Hepatic stellate cell (primary cell): ENCODE data around the gene TMEM38A.
A peak's percentile ranks its signal among the peaks of the same experiment; 100 is the strongest.
"Not testable (repeated sequence)": the region's sequence is repeated elsewhere in the genome, so short reads cannot be mapped to it uniquely, and the experiment has no call there.

Experiments used
- DNase-seq: peaks from one replicate; pipeline ENCODE4 v3.0.0; 2011; ENCODE audit warnings: low spot score

The TMEM38A gene

GRCh38 chr19:16677055-16677454, 16.1 kb downstream of the TMEM38A start:
- DNase-seq = no peak

- no peak for DNase-seq
Observed at GRCh38 chr19:16678498-16678897, 17.6 kb downstream of the TMEM38A start.

- no peak for DNase-seq
Observed at GRCh38 chr19:16679811-16680210, 18.9 kb downstream of the TMEM38A start.

GRCh38 chr19:16682539-16682938, 21.6 kb downstream of the TMEM38A start:
- no peak for DNase-seq

GRCh38 chr19:16684216-16684615, 23.3 kb downstream of the TMEM38A start:
- no peak for DNase-seq

GRCh38 chr19:16688084-16688483, 27.1 kb downstream of the TMEM38A start:
- no peak for DNase-seq

- no peak for DNase-seq
Observed at GRCh38 chr19:16698914-16699313, 38.0 kb downstream of the TMEM38A start.

GRCh38 chr19:16702123-16702522, 41.2 kb downstream of the TMEM38A start:
- no peak for DNase-seq

- DNase-seq = no peak
Observed at GRCh38 chr19:16703677-16704076, 42.7 kb downstream of the TMEM38A start.

- DNase-seq = not testable (repeated sequence)
Observed at GRCh38 chr19:16710870-16711269, 49.9 kb downstream of the TMEM38A start.

- DNase-seq = not testable (repeated sequence)
Observed at GRCh38 chr19:16712295-16712694, 51.4 kb downstream of the TMEM38A start.

GRCh38 chr19:16714702-16715287, 53.9 kb downstream of the TMEM38A start:
- DNase-seq = peak; percentile 37

GRCh38 chr19:16715611-16716010, 54.7 kb downstream of the TMEM38A start:
- no peak for DNase-seq

- no peak for DNase-seq
Observed at GRCh38 chr19:16721051-16721450, 60.1 kb downstream of the TMEM38A start.

- DNase-seq = no peak
Observed at GRCh38 chr19:16722591-16722990, 61.7 kb downstream of the TMEM38A start.

- no peak for DNase-seq
Observed at GRCh38 chr19:16726916-16727315, 66.0 kb downstream of the TMEM38A start.

- not testable (repeated sequence) for DNase-seq
Observed at GRCh38 chr19:16735650-16736266, 74.8 kb downstream of the TMEM38A start.

GRCh38 chr19:16736709-16737108, 75.8 kb downstream of the TMEM38A start:
- no peak for DNase-seq

GRCh38 chr19:16737911-16738310, 77.0 kb downstream of the TMEM38A start:
- no peak for DNase-seq

- DNase-seq = no peak
Observed at GRCh38 chr19:16739546-16739945, 78.6 kb downstream of the TMEM38A start.
